Liver (tissue), 9 donors: Measurements from ENCODE around the gene CDH6. TPM values are rescaled to one million over a fixed set of nuclear protein-coding genes. Genes with fewer than 3 reads are reported as not detected.

Experiments used
- DNase-seq: peaks from one replicate; pipeline ENCODE4 v3.0.0-alpha.2; 2017; ENCODE audit warnings: low spot score
- H3K27ac ChIP-seq, 2 donors: one replicate each; pipeline ENCODE4 v1.7.0; 2013; ENCODE audit warnings: inconsistent platforms in 2 of 2, low read length in 2 of 2, control low read depth in 1 of 2, low read depth in 1 of 2, mild to moderate bottlenecking in 1 of 2
- H3K27me3 ChIP-seq, 4 donors: one replicate each; pipeline versions ENCODE4 v1.6.1 to v1.7.0; 2013; ENCODE audit warnings: low read length in 3 of 4, inconsistent platforms in 1 of 4, mild to moderate bottlenecking in 1 of 4, moderate library complexity in 1 of 4; ENCODE audit not compliant: control insufficient read depth in 4 of 4, insufficient read depth in 4 of 4
- H3K36me3 ChIP-seq, 4 donors: one replicate each; pipeline versions ENCODE4 v1.6.1 to v1.7.0; 2013; ENCODE audit warnings: low read length in 3 of 4, mild to moderate bottlenecking in 3 of 4, low read depth in 1 of 4, moderate library complexity in 1 of 4; ENCODE audit not compliant: control insufficient read depth in 4 of 4, insufficient read depth in 3 of 4
- H3K4me1 ChIP-seq, 4 donors: one replicate each; pipeline versions ENCODE4 v1.6.1 to v1.7.0; 2013; ENCODE audit warnings: low read length in 3 of 4, mild to moderate bottlenecking in 3 of 4, moderate library complexity in 1 of 4; ENCODE audit not compliant: control insufficient read depth in 4 of 4, insufficient read depth in 4 of 4
- H3K4me3 ChIP-seq, 3 donors: one replicate each; pipeline versions ENCODE4 v1.6.1 to v1.7.0; 2013; ENCODE audit warnings: low read length in 3 of 3, control low read depth in 1 of 3, low read depth in 1 of 3, mild to moderate bottlenecking in 1 of 3
- H3K9ac ChIP-seq, 2 donors: one replicate each; pipeline ENCODE4 v1.7.0; 2013; ENCODE audit warnings: low read length in 2 of 2, mild to moderate bottlenecking in 2 of 2, moderate library complexity in 2 of 2, control low read depth in 1 of 2, low read depth in 1 of 2
- H3K9me3 ChIP-seq, 4 donors: one replicate each; pipeline versions ENCODE4 v1.6.1 to v1.7.0; 2013; ENCODE audit warnings: low read length in 3 of 4; ENCODE audit not compliant: control insufficient read depth in 4 of 4
- EGR1 ChIP-seq, 2 donors: IDR thresholded peaks; 2 replicates each; pipeline ENCODE4 v1.6.1; 2016 to 2018; ENCODE audit warnings: antibody characterized with exemption in 2 of 2, low read depth in 2 of 2
- FOXA1 ChIP-seq: IDR thresholded peaks from 2 replicates; pipeline ENCODE4 v1.6.1; 2016; ENCODE audit warnings: antibody characterized with exemption
- FOXA2 ChIP-seq: IDR thresholded peaks from 2 replicates; pipeline ENCODE4 v1.6.1; 2016; ENCODE audit warnings: antibody characterized with exemption
- GABPA ChIP-seq, 2 donors: IDR thresholded peaks in 1 of 2; conservative IDR thresholded peaks in 1 of 2; 2 replicates each; pipeline ENCODE4 v1.6.1; 2016; ENCODE audit warnings: antibody characterized with exemption in 2 of 2, mild to moderate bottlenecking in 1 of 2, moderate library complexity in 1 of 2
- HNF4A ChIP-seq, 2 donors: conservative IDR thresholded peaks; 2 replicates each; pipeline ENCODE4 v1.6.1; 2016; ENCODE audit warnings: antibody characterized with exemption in 2 of 2, mild to moderate bottlenecking in 2 of 2
- HNF4G ChIP-seq: IDR thresholded peaks from 2 replicates; pipeline ENCODE4 v1.6.1; 2016; ENCODE audit warnings: antibody characterized with exemption
- JUND ChIP-seq, 2 donors: IDR thresholded peaks; 2 replicates each; pipeline ENCODE4 v1.6.1; 2016; ENCODE audit warnings: antibody characterized with exemption in 2 of 2
- NR2F2 ChIP-seq: IDR thresholded peaks from 2 replicates; pipeline ENCODE4 v1.6.1; 2016; ENCODE audit warnings: antibody characterized with exemption
- RAD21 ChIP-seq, 2 donors: IDR thresholded peaks; 2 replicates each; pipeline ENCODE4 v1.6.1; 2016; ENCODE audit warnings: antibody characterized with exemption in 2 of 2, mild to moderate bottlenecking in 2 of 2
- RXRA ChIP-seq, 2 donors: IDR thresholded peaks; 2 replicates each; pipeline ENCODE4 v1.6.1; 2017 to 2018; ENCODE audit warnings: antibody characterized with exemption in 2 of 2, mild to moderate bottlenecking in 1 of 2
- SP1 ChIP-seq: IDR thresholded peaks from 2 replicates; pipeline ENCODE4 v1.6.1; 2018; ENCODE audit warnings: antibody characterized with exemption, mild to moderate bottlenecking
- TAF1 ChIP-seq: conservative IDR thresholded peaks from 2 replicates; pipeline ENCODE4 v1.6.1; 2016; ENCODE audit warnings: antibody characterized with exemption, mild to moderate bottlenecking
- YY1 ChIP-seq: IDR thresholded peaks from 2 replicates; pipeline ENCODE4 v1.6.1; 2016; ENCODE audit warnings: antibody characterized with exemption, mild to moderate bottlenecking
- WGBS: extraction: QIAGEN DNeasy Blood & Tissue Kit; methylation state at CpG from one replicate; pipeline ENCODE4 v1.1.7; 2013; 5-methylcytosine and 5-hydroxymethylcytosine counted together
- polyA plus RNA-seq, 2 donors: library from polyadenylated mRNA; stranded (reverse) in 1 of 2; unstranded in 1 of 2; fragments of 200-250 nt in 1 of 2; fragments of >200 nt in 1 of 2; fragmentation: Nextera tagmentation in 1 of 2; extraction: Ambion mirVana in 1 of 2; gene quantifications; one replicate each; pipeline versions ENCODE4 v1.2.1 to v1.2.3, GENCODE V29; 2013 to 2015
- total RNA-seq, 2 donors: library from RNA; depleted of rRNA; stranded (reverse); fragments of >200 nt; gene quantifications; one replicate each; pipeline ENCODE4 v1.2.3, GENCODE V29; 2014
- TF ChIP-seq, protein P1 (sequence below): IDR thresholded peaks from 2 replicates; pipeline ENCODE4 v1.6.1; 2016; ENCODE audit warnings: antibody characterized with exemption
- TF ChIP-seq, protein P2 (sequence below): IDR thresholded peaks from 2 replicates; pipeline ENCODE4 v1.6.1; 2016; ENCODE audit warnings: antibody characterized with exemption
- TF ChIP-seq, protein P3 (sequence below): IDR thresholded peaks from 2 replicates; pipeline ENCODE4 v1.6.1; 2016; ENCODE audit warnings: antibody characterized with exemption, mild to moderate bottlenecking
- TF ChIP-seq, protein P4 (sequence below): IDR thresholded peaks from 2 replicates; pipeline ENCODE4 v1.6.1; 2016; ENCODE audit warnings: antibody characterized with exemption
- TF ChIP-seq, protein P5 (sequence below): fragments of 150-350 bp; IDR thresholded peaks from 2 replicates; pipeline ENCODE4 v1.5.1; 2017; ENCODE audit warnings: improper control_type of control experiment, low read depth, low read length; ENCODE audit not compliant: missing input control
- donor health status: healthy.
- donor health status: healthy.
- donor health status: healthy.
- donor health status: healthy.
- donor health status: healthy.

CDH6 gene
- total and polyA plus RNA-seq, 4 donors = 0.18 to 3.7 (median 0.84) TPM

DNA sequence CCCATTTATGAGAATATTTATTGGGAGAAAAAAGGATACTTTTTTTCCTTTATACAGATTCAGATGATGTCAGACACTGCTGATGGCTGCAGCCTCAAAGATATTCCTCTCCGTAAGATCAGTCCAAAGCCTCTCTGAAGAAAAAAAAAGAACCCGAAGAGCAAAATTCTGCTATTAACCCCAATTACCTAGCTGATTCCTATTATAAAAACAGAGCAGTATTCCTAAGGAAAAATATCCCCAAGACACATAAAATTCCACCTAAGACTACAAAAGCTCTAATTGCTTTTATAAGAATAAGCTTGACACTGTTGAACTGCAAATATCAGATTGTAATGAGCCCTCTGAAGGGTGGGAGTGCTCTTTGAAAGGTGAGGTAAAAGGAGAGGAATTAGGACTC lies 138.7 kb downstream of the CDH6 start:
- H3K4me1 ChIP-seq = no peaks in the 10 kb centered on the region
- no peak for TF ChIP-seq RAD21 (IDR thresholded peaks at IDR 0.05)
- TF ChIP-seq YY1 = no peak
- TF ChIP-seq, protein P1, sequence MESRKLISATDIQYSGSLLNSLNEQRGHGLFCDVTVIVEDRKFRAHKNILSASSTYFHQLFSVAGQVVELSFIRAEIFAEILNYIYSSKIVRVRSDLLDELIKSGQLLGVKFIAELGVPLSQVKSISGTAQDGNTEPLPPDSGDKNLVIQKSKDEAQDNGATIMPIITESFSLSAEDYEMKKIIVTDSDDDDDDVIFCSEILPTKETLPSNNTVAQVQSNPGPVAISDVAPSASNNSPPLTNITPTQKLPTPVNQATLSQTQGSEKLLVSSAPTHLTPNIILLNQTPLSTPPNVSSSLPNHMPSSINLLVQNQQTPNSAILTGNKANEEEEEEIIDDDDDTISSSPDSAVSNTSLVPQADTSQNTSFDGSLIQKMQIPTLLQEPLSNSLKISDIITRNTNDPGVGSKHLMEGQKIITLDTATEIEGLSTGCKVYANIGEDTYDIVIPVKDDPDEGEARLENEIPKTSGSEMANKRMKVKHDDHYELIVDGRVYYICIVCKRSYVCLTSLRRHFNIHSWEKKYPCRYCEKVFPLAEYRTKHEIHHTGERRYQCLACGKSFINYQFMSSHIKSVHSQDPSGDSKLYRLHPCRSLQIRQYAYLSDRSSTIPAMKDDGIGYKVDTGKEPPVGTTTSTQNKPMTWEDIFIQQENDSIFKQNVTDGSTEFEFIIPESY = no peak
- TF ChIP-seq, protein P2, sequence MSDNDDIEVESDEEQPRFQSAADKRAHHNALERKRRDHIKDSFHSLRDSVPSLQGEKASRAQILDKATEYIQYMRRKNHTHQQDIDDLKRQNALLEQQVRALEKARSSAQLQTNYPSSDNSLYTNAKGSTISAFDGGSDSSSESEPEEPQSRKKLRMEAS = no peak
- H3K9me3 ChIP-seq = no peaks in the 10 kb centered on the region
- H3K27ac ChIP-seq = no peak overlapping the region
- H3K9ac ChIP-seq = no peak overlapping the region
- no peak for DNase-seq
- WGBS = 82% methylated on average over 2 of the region's 2 CpGs
- no peak overlapping the region for H3K4me3 ChIP-seq
- H3K36me3 ChIP-seq = no peaks in the 10 kb centered on the region
- peaks cover 0 to 7% (median 0%) of the 10 kb centered on the region in 4 donors for H3K27me3 ChIP-seq

DNA sequence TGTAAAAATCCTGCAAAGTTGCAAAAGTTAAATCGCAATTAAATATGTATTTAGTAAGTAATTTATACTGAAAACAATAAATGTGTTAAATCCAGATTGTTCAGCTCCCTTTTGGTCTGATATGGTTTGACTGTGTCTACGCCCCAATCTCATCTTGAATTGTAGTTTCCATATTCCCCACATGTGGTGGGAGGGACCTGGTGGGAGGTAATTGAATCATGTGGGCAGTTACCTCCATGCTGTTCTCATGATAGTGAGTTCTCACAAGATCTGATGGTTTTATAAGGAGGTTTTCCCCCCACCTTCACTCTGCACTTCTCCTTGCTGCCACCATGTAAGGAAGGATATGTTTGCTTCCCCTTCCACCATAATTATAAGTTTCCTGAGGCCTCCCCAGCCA lies 140.0 kb downstream of the CDH6 start:
- no peak for DNase-seq
- no peak overlapping the region for H3K4me3 ChIP-seq
- H3K9me3 ChIP-seq = no peaks in the 10 kb centered on the region
- no peaks in the 10 kb centered on the region for H3K36me3 ChIP-seq
- H3K27ac ChIP-seq = no peak overlapping the region
- TF ChIP-seq FOXA2 (no peak), YY1 (no peak), EGR1 (IDR thresholded peaks at IDR 0.05; ENCODE audit: low read depth in 2 of 2) (no peak), FOXA1 (no peak), HNF4A (conservative IDR thresholded peaks at IDR 0.05) (no peak), TAF1 (no peak), RXRA (IDR thresholded peaks at IDR 0.05) (no peak), JUND (IDR thresholded peaks at IDR 0.05) (no peak), HNF4G (no peak), RAD21 (IDR thresholded peaks at IDR 0.05) (no peak), GABPA (IDR thresholded peaks at IDR 0.05 in 1 of 2, conservative IDR thresholded peaks at IDR 0.05 in 1 of 2) (no peak), SP1 (no peak), NR2F2 (no peak)
- TF ChIP-seq, protein P1 = no peak
- TF ChIP-seq, protein P2 = no peak
- TF ChIP-seq, protein P3, sequence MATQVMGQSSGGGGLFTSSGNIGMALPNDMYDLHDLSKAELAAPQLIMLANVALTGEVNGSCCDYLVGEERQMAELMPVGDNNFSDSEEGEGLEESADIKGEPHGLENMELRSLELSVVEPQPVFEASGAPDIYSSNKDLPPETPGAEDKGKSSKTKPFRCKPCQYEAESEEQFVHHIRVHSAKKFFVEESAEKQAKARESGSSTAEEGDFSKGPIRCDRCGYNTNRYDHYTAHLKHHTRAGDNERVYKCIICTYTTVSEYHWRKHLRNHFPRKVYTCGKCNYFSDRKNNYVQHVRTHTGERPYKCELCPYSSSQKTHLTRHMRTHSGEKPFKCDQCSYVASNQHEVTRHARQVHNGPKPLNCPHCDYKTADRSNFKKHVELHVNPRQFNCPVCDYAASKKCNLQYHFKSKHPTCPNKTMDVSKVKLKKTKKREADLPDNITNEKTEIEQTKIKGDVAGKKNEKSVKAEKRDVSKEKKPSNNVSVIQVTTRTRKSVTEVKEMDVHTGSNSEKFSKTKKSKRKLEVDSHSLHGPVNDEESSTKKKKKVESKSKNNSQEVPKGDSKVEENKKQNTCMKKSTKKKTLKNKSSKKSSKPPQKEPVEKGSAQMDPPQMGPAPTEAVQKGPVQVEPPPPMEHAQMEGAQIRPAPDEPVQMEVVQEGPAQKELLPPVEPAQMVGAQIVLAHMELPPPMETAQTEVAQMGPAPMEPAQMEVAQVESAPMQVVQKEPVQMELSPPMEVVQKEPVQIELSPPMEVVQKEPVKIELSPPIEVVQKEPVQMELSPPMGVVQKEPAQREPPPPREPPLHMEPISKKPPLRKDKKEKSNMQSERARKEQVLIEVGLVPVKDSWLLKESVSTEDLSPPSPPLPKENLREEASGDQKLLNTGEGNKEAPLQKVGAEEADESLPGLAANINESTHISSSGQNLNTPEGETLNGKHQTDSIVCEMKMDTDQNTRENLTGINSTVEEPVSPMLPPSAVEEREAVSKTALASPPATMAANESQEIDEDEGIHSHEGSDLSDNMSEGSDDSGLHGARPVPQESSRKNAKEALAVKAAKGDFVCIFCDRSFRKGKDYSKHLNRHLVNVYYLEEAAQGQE = no peak
- TF ChIP-seq, protein P4, sequence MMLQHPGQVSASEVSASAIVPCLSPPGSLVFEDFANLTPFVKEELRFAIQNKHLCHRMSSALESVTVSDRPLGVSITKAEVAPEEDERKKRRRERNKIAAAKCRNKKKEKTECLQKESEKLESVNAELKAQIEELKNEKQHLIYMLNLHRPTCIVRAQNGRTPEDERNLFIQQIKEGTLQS = no peak
- TF ChIP-seq, protein P5, sequence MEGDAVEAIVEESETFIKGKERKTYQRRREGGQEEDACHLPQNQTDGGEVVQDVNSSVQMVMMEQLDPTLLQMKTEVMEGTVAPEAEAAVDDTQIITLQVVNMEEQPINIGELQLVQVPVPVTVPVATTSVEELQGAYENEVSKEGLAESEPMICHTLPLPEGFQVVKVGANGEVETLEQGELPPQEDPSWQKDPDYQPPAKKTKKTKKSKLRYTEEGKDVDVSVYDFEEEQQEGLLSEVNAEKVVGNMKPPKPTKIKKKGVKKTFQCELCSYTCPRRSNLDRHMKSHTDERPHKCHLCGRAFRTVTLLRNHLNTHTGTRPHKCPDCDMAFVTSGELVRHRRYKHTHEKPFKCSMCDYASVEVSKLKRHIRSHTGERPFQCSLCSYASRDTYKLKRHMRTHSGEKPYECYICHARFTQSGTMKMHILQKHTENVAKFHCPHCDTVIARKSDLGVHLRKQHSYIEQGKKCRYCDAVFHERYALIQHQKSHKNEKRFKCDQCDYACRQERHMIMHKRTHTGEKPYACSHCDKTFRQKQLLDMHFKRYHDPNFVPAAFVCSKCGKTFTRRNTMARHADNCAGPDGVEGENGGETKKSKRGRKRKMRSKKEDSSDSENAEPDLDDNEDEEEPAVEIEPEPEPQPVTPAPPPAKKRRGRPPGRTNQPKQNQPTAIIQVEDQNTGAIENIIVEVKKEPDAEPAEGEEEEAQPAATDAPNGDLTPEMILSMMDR = no peak
- 85% methylated on average over 2 of the region's 2 CpGs for WGBS
- no peak overlapping the region for H3K9ac ChIP-seq
- H3K27me3 ChIP-seq = peaks cover 0 to 7% (median 0%) of the 10 kb centered on the region in 4 donors
- H3K4me1 ChIP-seq = no peaks in the 10 kb centered on the region
